Measurements from ENCODE around the gene PTPRF.

PTPRF gene

GRCh38 chr1:43552813-43553212 lies 22.1 kb downstream of the PTPRF start:
- DNase-seq (ENCODE audit: low spot score) = no peak

- peak; percentile 68 for DNase-seq (ENCODE audit: low spot score)
Measured at GRCh38 chr1:43554444-43554992, 23.8 kb downstream of the PTPRF start.

GRCh38 chr1:43556782-43557181 lies 26.1 kb downstream of the PTPRF start:
- DNase-seq (ENCODE audit: low spot score) = no peak

GRCh38 chr1:43557744-43558245 lies 27.1 kb downstream of the PTPRF start:
- DNase-seq (ENCODE audit: low spot score) = no peak

- no peak for DNase-seq (ENCODE audit: low spot score)
Measured at GRCh38 chr1:43558346-43558841, 27.7 kb downstream of the PTPRF start.

- no peak for DNase-seq (ENCODE audit: low spot score)
Measured at GRCh38 chr1:43559714-43560113, 29.0 kb downstream of the PTPRF start.

GRCh38 chr1:43560286-43560685 lies 29.6 kb downstream of the PTPRF start:
- no peak for DNase-seq (ENCODE audit: low spot score)

GRCh38 chr1:43563876-43564539 lies 33.3 kb downstream of the PTPRF start:
- no peak for DNase-seq (ENCODE audit: low spot score)

GRCh38 chr1:43564551-43565348 lies 34.1 kb downstream of the PTPRF start:
- DNase-seq (ENCODE audit: low spot score) = no peak

GRCh38 chr1:43565600-43566360 lies 35.1 kb downstream of the PTPRF start:
- no peak for DNase-seq (ENCODE audit: low spot score)

- no peak for DNase-seq (ENCODE audit: low spot score)
Measured at GRCh38 chr1:43566382-43567044, 35.8 kb downstream of the PTPRF start.

- no peak for DNase-seq (ENCODE audit: low spot score)
Measured at GRCh38 chr1:43569175-43569574, 38.5 kb downstream of the PTPRF start.

GRCh38 chr1:43570277-43570676 lies 39.6 kb downstream of the PTPRF start:
- DNase-seq (ENCODE audit: low spot score) = no peak

GRCh38 chr1:43570715-43571114 lies 40.0 kb downstream of the PTPRF start:
- DNase-seq (ENCODE audit: low spot score) = no peak

- DNase-seq (ENCODE audit: low spot score) = no peak
Measured at GRCh38 chr1:43572084-43572483, 41.4 kb downstream of the PTPRF start.

- DNase-seq (ENCODE audit: low spot score) = no peak
Measured at GRCh38 chr1:43572538-43572937, 41.9 kb downstream of the PTPRF start.

GRCh38 chr1:43573066-43573800 lies 42.5 kb downstream of the PTPRF start:
- no peak for DNase-seq (ENCODE audit: low spot score)

- no peak for DNase-seq (ENCODE audit: low spot score)
Measured at GRCh38 chr1:43576521-43576920, 45.8 kb downstream of the PTPRF start.

GRCh38 chr1:43577655-43578542 lies 47.2 kb downstream of the PTPRF start:
- no peak for DNase-seq (ENCODE audit: low spot score)

GRCh38 chr1:43580039-43580438 lies 49.4 kb downstream of the PTPRF start:
- DNase-seq (ENCODE audit: low spot score) = no peak

All from RKO (cell line).